Calu3 (cell line): ENCODE results near the gene ITGAD. TPM values are rescaled to one million over a fixed set of nuclear protein-coding genes. Genes with fewer than 3 reads are reported as not detected.

ENCODE experiments used
- BruUV-seq: library from RNA; stranded (reverse); fragments of 400-500 nt; replicated peaks from 2 replicates; lab custom pipeline; 2021; lab: Mats Ljungman, UMichigan
- CTCF ChIA-PET: fragments of 300-600 bp; sonication (Branson Sonifier 250); formaldehyde crosslinking; loops from one replicate; lab custom pipeline; 2022; ENCODE audit warnings: antibody characterized with exemption; lab: Charles Lee
- DNase-seq: peaks from one replicate; pipeline ENCODE4 v3.0.0; 2022
- H3K27ac Mint-ChIP-seq: one replicate; pipeline ENCODE4 v1.8.0; 2022; ENCODE audit warnings: mixed read lengths; ENCODE audit not compliant: unreplicated experiment
- H3K27me3 Mint-ChIP-seq: one replicate; pipeline ENCODE4 v1.8.0; 2022; ENCODE audit warnings: mixed read lengths; ENCODE audit not compliant: unreplicated experiment
- H3K36me3 Mint-ChIP-seq: one replicate; pipeline ENCODE4 v1.8.0; 2022; ENCODE audit warnings: mild to moderate bottlenecking, moderate library complexity, mixed read lengths; ENCODE audit not compliant: insufficient read depth, unreplicated experiment
- H3K4me1 Mint-ChIP-seq: one replicate; pipeline ENCODE4 v1.8.0; 2022; ENCODE audit warnings: mild to moderate bottlenecking, low read depth, mixed read lengths; ENCODE audit not compliant: unreplicated experiment
- H3K4me3 Mint-ChIP-seq: one replicate; pipeline ENCODE4 v1.8.0; 2022; ENCODE audit warnings: mild to moderate bottlenecking, low read depth, moderate library complexity, mixed read lengths; ENCODE audit not compliant: unreplicated experiment
- H3K9me3 Mint-ChIP-seq: one replicate; pipeline ENCODE4 v1.8.0; 2022; ENCODE audit warnings: low read depth, mixed read lengths; ENCODE audit not compliant: unreplicated experiment
- intact Hi-C: fragments of 100-400 bp; cut with micrococcal nuclease; formaldehyde crosslinking; loops from one replicate; pipeline ENCODE4 v1.10.0; 2022; ENCODE audit not compliant: unreplicated experiment
- total RNA-seq: library from RNA; stranded (reverse); gene quantifications from 2 replicates; pipeline ENCODE4 v1.2.3, GENCODE V29; 2022
- TF ChIP-seq, protein P1 (sequence below): fragments of 200-600 bp; IDR thresholded peaks from one replicate; pipeline ENCODE4 v1.8.0; 2022; ENCODE audit warnings: antibody characterized with exemption; ENCODE audit not compliant: unreplicated experiment

The ITGAD gene
- total RNA-seq, 1 experiment from 2014 or later, result not detected

- H3K4me3 Mint-ChIP-seq, result no peak overlapping the region
- intact Hi-C loops, result no loop called here
- no peak for DNase-seq
- peaks cover 19% of the 10 kb centered on the region for H3K36me3 Mint-ChIP-seq
- TF ChIP-seq, protein P1, sequence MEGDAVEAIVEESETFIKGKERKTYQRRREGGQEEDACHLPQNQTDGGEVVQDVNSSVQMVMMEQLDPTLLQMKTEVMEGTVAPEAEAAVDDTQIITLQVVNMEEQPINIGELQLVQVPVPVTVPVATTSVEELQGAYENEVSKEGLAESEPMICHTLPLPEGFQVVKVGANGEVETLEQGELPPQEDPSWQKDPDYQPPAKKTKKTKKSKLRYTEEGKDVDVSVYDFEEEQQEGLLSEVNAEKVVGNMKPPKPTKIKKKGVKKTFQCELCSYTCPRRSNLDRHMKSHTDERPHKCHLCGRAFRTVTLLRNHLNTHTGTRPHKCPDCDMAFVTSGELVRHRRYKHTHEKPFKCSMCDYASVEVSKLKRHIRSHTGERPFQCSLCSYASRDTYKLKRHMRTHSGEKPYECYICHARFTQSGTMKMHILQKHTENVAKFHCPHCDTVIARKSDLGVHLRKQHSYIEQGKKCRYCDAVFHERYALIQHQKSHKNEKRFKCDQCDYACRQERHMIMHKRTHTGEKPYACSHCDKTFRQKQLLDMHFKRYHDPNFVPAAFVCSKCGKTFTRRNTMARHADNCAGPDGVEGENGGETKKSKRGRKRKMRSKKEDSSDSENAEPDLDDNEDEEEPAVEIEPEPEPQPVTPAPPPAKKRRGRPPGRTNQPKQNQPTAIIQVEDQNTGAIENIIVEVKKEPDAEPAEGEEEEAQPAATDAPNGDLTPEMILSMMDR, result no peak
- H3K27ac Mint-ChIP-seq, result no peak overlapping the region
- no peaks in the 10 kb centered on the region for H3K27me3 Mint-ChIP-seq
- no peaks in the 10 kb centered on the region for H3K9me3 Mint-ChIP-seq
- CTCF ChIA-PET, result interaction anchor here (0.7 kb wide), 1 partner anchor 178 kb away, joined by 3 read pairs; no protein-coding TSS in a partner anchor
- no TSS peak for BruUV-seq
- H3K4me1 Mint-ChIP-seq, result peaks cover 6% of the 10 kb centered on the region
Measured at GRCh38 chr16:31465788-31466370, 72.7 kb downstream of the ITGAD start.

DNA sequence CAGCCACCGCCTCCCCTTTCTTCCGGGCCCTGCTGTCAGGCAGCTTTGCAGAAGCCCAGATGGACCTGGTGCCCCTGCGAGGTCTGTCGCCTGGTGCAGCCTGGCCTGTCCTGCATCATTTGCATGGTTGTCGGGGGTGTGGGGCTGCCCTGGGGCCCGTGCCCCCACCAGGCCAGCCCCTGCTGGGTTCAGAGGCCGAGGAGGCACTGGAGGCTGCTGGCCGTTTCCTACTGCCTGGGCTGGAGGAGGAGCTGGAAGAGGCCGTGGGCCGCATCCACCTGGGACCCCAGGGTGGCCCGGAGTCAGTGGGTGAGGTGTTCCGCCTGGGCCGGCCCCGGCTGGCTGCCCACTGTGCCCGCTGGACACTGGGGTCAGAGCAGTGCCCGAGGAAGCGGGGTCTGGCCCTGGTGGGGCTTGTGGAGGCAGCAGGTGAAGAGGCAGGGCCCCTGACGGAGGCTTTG, 73.3 kb downstream of the ITGAD start:
- Mint-ChIP-seq H3K4me1 (peaks cover 5% of the 10 kb centered on the region), H3K4me3 (no peak overlapping the region), H3K27ac (no peak overlapping the region), H3K9me3 (no peaks in the 10 kb centered on the region), H3K27me3 (no peaks in the 10 kb centered on the region), H3K36me3 (peaks cover 19% of the 10 kb centered on the region)
- intact Hi-C loops, result no loop called here
- CTCF ChIA-PET, result no interaction called here
- no peak for DNase-seq
- BruUV-seq, result no TSS peak
- TF ChIP-seq, protein P1, result no peak

DNA sequence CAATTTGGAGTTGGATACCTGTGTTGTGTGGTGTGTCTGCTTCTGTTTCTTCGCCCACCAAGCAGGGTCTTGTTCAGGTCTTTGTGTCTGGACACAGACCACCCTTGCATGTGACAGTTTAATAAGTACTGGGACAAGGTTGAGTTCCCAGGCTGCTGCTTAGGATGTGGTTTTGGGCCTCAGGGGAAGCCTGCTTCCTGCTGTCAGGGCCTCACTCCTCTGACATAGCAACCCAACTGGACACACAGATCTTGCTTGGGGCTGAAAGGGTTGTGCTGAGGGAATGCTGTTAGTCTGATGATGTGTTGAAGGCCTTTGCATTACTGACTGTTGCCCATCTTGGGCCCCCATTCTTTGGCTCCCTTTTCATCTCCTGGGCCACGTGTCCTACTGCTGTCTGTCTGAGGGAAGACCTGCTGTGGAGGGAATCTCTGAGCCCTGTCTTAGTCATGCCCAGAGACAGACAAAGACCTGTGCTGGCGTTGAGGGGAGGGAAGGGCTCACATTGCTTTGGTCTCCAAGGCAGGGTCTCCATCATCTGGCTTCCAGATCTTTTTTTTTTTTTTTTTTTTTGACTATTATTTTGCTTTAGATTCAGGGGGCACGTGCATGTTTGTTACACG, 74.1 kb downstream of the ITGAD start:
- intact Hi-C loops, result no loop called here
- H3K9me3 Mint-ChIP-seq, result no peaks in the 10 kb centered on the region

DNA sequence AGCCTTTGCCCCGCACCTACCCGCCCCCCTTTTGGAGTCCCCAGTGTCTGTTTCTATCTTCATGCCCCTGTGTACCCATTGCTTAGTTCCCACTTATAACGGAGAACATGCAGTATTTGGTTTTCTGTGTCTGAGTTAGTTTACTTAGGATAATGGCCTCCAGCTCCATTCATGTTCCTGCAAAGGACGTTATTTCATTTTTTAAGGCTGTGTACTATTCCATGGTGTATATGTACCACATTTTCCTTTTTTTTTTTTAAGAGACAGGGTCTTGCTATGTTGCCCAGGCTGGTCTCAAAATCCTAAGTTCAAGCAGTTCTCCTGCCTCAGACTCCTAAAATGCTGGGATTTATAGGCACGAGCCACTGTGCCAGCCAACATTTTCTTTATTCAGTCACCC, 74.7 kb downstream of the ITGAD start:
- H3K4me1 Mint-ChIP-seq, result peaks cover 12% of the 10 kb centered on the region
- H3K9me3 Mint-ChIP-seq, result no peaks in the 10 kb centered on the region
- CTCF ChIA-PET, result no interaction called here
- no peak overlapping the region for H3K27ac Mint-ChIP-seq
- H3K4me3 Mint-ChIP-seq, result no peak overlapping the region
- TF ChIP-seq, protein P1, result no peak
- intact Hi-C loops, result no loop called here
- no TSS peak for BruUV-seq
- no peak for DNase-seq
- peaks cover 29% of the 10 kb centered on the region for H3K36me3 Mint-ChIP-seq
- H3K27me3 Mint-ChIP-seq, result no peaks in the 10 kb centered on the region

More for the DNA sequence above, 74.1 kb downstream of the ITGAD start:
- no TSS peak for BruUV-seq
- TF ChIP-seq, protein P1, result no peak
- DNase-seq, result no peak
- Mint-ChIP-seq H3K27ac (no peak overlapping the region), H3K4me3 (no peak overlapping the region), H3K36me3 (peaks cover 23% of the 10 kb centered on the region), H3K27me3 (no peaks in the 10 kb centered on the region), H3K4me1 (peaks cover 7% of the 10 kb centered on the region)
- CTCF ChIA-PET, result no interaction called here
